Tibial artery (tissue), 4 donors: Measurements from ENCODE around the gene NLGN4Y.

Experiments used
- DNase-seq, 2 donors: peaks; one replicate each; pipeline ENCODE4 v3.0.0-alpha.2; 2019
- H3K27ac ChIP-seq, 2 donors: fragments of 200-600 bp; sonication (generic) in 1 of 2; 1 replicate in 1 of 2; 2 replicates in 1 of 2; pipeline ENCODE4 v1.5.1; 2018 to 2019; ENCODE audit warnings: mild to moderate bottlenecking in 1 of 2
- H3K27me3 ChIP-seq, 2 donors: fragments of 200-600 bp; sonication (generic) in 1 of 2; one replicate each; pipeline versions ENCODE4 v1.5.1 to v1.6.0; 2016 to 2019
- H3K36me3 ChIP-seq, 3 donors: fragments of 200-600 bp; sonication (generic) in 2 of 3; one replicate each; pipeline ENCODE4 v1.5.1; 2016 to 2019; ENCODE audit warnings: mild to moderate bottlenecking in 2 of 3
- H3K4me1 ChIP-seq, 4 donors: fragments of 200-600 bp; sonication (generic) in 2 of 4; 1 replicate in 3 of 4; 2 replicates in 1 of 4; pipeline ENCODE4 v1.5.1; 2016 to 2019
- H3K4me3 ChIP-seq, 2 donors: fragments of 200-600 bp; sonication (generic) in 1 of 2; 1 replicate in 1 of 2; 2 replicates in 1 of 2; pipeline ENCODE4 v1.5.1; 2018 to 2019; ENCODE audit warnings: mild to moderate bottlenecking in 2 of 2
- H3K9me3 ChIP-seq, 3 donors: fragments of 200-600 bp; sonication (generic) in 1 of 3; one replicate each; pipeline ENCODE4 v1.5.1; 2016 to 2019
- CTCF ChIP-seq, 2 experiments: fragments of 200-600 bp in 1 of 2; fragments of 450-650 bp in 1 of 2; IDR thresholded peaks; one replicate each; pipeline ENCODE4 v1.5.1; 2017 to 2019; ENCODE audit warnings: antibody characterized with exemption in 2 of 2, mild to moderate bottlenecking in 1 of 2, moderate library complexity in 1 of 2
- intact Hi-C: fragments of 100-400 bp; cut with DNase I; formaldehyde crosslinking; loops from one replicate; pipeline ENCODE4 v1.15.0; 2023; ENCODE audit warnings: low total_unique reads

Gene NLGN4Y

GRCh38 chrY:14543506-14543905 lies 19.2 kb downstream of the NLGN4Y start:
- no peak for TF ChIP-seq CTCF (IDR thresholded peaks at IDR 0.05)

GRCh38 chrY:14581294-14581693 lies 57.0 kb downstream of the NLGN4Y start:
- H3K36me3 ChIP-seq: no peaks in the 10 kb centered on the region
- intact Hi-C loops: no loop called here
- no peaks in the 10 kb centered on the region for H3K27me3 ChIP-seq
- TF ChIP-seq CTCF (IDR thresholded peaks at IDR 0.05): no peak
- no peak for DNase-seq
- no peak overlapping the region for H3K4me3 ChIP-seq
- H3K27ac ChIP-seq: no peak overlapping the region
- H3K9me3 ChIP-seq: no peaks in the 10 kb centered on the region
- H3K4me1 ChIP-seq: no peaks in the 10 kb centered on the region

More at GRCh38 chrY:14543506-14543905, 19.2 kb downstream of the NLGN4Y start:
- Histone ChIP-seq H3K27ac (no peak overlapping the region), H3K4me1 (no peaks in the 10 kb centered on the region), H3K9me3 (no peaks in the 10 kb centered on the region), H3K4me3 (no peak overlapping the region), H3K36me3 (no peaks in the 10 kb centered on the region), H3K27me3 (no peaks in the 10 kb centered on the region)
- DNase-seq: no peak
- intact Hi-C loops: no loop called here

GRCh38 chrY:14586725-14587124 lies 62.4 kb downstream of the NLGN4Y start:
- DNase-seq: peak in 1 of 2 donors; percentile 20

GRCh38 chrY:14601372-14601771 lies 77.0 kb downstream of the NLGN4Y start:
- Histone ChIP-seq H3K27ac (no peak overlapping the region), H3K27me3 (no peaks in the 10 kb centered on the region), H3K9me3 (no peaks in the 10 kb centered on the region), H3K4me3 (no peak overlapping the region), H3K4me1 (no peaks in the 10 kb centered on the region), H3K36me3 (no peaks in the 10 kb centered on the region)
- TF ChIP-seq CTCF (IDR thresholded peaks at IDR 0.05): no peak
- intact Hi-C loops: no loop called here
- no peak for DNase-seq

More at GRCh38 chrY:14586725-14587124, 62.4 kb downstream of the NLGN4Y start:
- no peak for TF ChIP-seq CTCF (IDR thresholded peaks at IDR 0.05)
- no peak overlapping the region for H3K4me3 ChIP-seq
- no peak overlapping the region for H3K27ac ChIP-seq
- intact Hi-C loops: no loop called here
- no peaks in the 10 kb centered on the region for H3K4me1 ChIP-seq
- H3K9me3 ChIP-seq: no peaks in the 10 kb centered on the region
- no peaks in the 10 kb centered on the region for H3K27me3 ChIP-seq
- H3K36me3 ChIP-seq: no peaks in the 10 kb centered on the region

- DNase-seq: no peak
- Histone ChIP-seq H3K27me3 (no peaks in the 10 kb centered on the region), H3K4me1 (no peaks in the 10 kb centered on the region), H3K9me3 (no peaks in the 10 kb centered on the region), H3K36me3 (no peaks in the 10 kb centered on the region), H3K27ac (no peak overlapping the region), H3K4me3 (no peak overlapping the region)
- no peak for TF ChIP-seq CTCF (IDR thresholded peaks at IDR 0.05)
- intact Hi-C loops: no loop called here
Observed at GRCh38 chrY:14617625-14618024, 93.3 kb downstream of the NLGN4Y start.

GRCh38 chrY:14618513-14618912 lies 94.2 kb downstream of the NLGN4Y start:
- no peaks in the 10 kb centered on the region for H3K9me3 ChIP-seq
- no peak for DNase-seq
- H3K27ac ChIP-seq: no peak overlapping the region
- no peaks in the 10 kb centered on the region for H3K27me3 ChIP-seq
- no peaks in the 10 kb centered on the region for H3K36me3 ChIP-seq
- no peaks in the 10 kb centered on the region for H3K4me1 ChIP-seq
- H3K4me3 ChIP-seq: no peak overlapping the region
- intact Hi-C loops: no loop called here
- no peak for TF ChIP-seq CTCF (IDR thresholded peaks at IDR 0.05)
